Upper lobe of left lung (tissue), 4 donors: ENCODE results near the gene PDE4D.

Source experiments
- EP300 ChIP-seq, 4 donors: sonication (generic); formaldehyde crosslinking; IDR thresholded peaks; one replicate each; pipeline ENCODE4 v1.5.1; 2017; ENCODE audit warnings: antibody characterized with exemption in 4 of 4, control low read depth in 2 of 4
- POLR2A ChIP-seq, 4 donors: fragments of 450-650 bp; IDR thresholded peaks; one replicate each; pipeline ENCODE4 v1.5.1; 2016 to 2017; ENCODE audit warnings: antibody characterized with exemption in 4 of 4, mild to moderate bottlenecking in 2 of 4
- TF ChIP-seq, protein P1 (sequence below), 6 experiments: fragments of 450-650 bp in 4 of 6; fragments of 200-600 bp in 2 of 6; sonication (generic) in 2 of 6; IDR thresholded peaks; one replicate each; pipeline ENCODE4 v1.5.1; 2016 to 2019; ENCODE audit warnings: antibody characterized with exemption in 6 of 6

- TF ChIP-seq, protein P1, sequence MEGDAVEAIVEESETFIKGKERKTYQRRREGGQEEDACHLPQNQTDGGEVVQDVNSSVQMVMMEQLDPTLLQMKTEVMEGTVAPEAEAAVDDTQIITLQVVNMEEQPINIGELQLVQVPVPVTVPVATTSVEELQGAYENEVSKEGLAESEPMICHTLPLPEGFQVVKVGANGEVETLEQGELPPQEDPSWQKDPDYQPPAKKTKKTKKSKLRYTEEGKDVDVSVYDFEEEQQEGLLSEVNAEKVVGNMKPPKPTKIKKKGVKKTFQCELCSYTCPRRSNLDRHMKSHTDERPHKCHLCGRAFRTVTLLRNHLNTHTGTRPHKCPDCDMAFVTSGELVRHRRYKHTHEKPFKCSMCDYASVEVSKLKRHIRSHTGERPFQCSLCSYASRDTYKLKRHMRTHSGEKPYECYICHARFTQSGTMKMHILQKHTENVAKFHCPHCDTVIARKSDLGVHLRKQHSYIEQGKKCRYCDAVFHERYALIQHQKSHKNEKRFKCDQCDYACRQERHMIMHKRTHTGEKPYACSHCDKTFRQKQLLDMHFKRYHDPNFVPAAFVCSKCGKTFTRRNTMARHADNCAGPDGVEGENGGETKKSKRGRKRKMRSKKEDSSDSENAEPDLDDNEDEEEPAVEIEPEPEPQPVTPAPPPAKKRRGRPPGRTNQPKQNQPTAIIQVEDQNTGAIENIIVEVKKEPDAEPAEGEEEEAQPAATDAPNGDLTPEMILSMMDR (IDR thresholded peaks at IDR 0.05), result no peak
- no peak for TF ChIP-seq POLR2A (IDR thresholded peaks at IDR 0.05)
- TF ChIP-seq EP300 (IDR thresholded peaks at IDR 0.05), result no peak
Observed at GRCh38 chr5:59517926-59518585, 375.5 kb downstream of the PDE4D start.
